ENCODE data around the gene MARCHF3.
"Not testable (repeated sequence)": the region's sequence is repeated elsewhere in the genome, so short reads cannot be mapped to it uniquely, and the experiment has no call there.

Gene MARCHF3

GRCh38 chr5:127046343-127047072 is 16.1 kb upstream of the MARCHF3 start:
- no peak for DNase-seq (ENCODE audit: low read depth)

GRCh38 chr5:127042593-127042992 is 12.2 kb upstream of the MARCHF3 start:
- DNase-seq (ENCODE audit: low read depth): peak; percentile 37

GRCh38 chr5:127041571-127041970 is 11.2 kb upstream of the MARCHF3 start:
- DNase-seq (ENCODE audit: low read depth): no peak

- DNase-seq (ENCODE audit: low read depth): no peak
These were observed 10.6 kb upstream of the MARCHF3 start for GRCh38 chr5:127040796-127041520.

- no peak for DNase-seq (ENCODE audit: low read depth)
These were observed 8.2 kb upstream of the MARCHF3 start for GRCh38 chr5:127038550-127038949.

- no peak for DNase-seq (ENCODE audit: low read depth)
These were observed 1.5 kb upstream of the MARCHF3 start for GRCh38 chr5:127031863-127032232.

GRCh38 chr5:127031147-127031862 is 947 bp upstream of the MARCHF3 start:
- no peak for DNase-seq (ENCODE audit: low read depth)

- DNase-seq (ENCODE audit: low read depth): peak; percentile 42
These were observed 638 bp downstream of the MARCHF3 start for GRCh38 chr5:127029581-127030258.

- DNase-seq (ENCODE audit: low read depth): no peak
These were observed 1.4 kb downstream of the MARCHF3 start for GRCh38 chr5:127028822-127029457.

GRCh38 chr5:127027539-127027938 is 2.8 kb downstream of the MARCHF3 start:
- DNase-seq (ENCODE audit: low read depth): no peak

- no peak for DNase-seq (ENCODE audit: low read depth)
These were observed 4.2 kb downstream of the MARCHF3 start for GRCh38 chr5:127026166-127026565.

GRCh38 chr5:127025467-127025866 is 4.9 kb downstream of the MARCHF3 start:
- no peak for DNase-seq (ENCODE audit: low read depth)

- DNase-seq (ENCODE audit: low read depth): no peak
These were observed 5.5 kb downstream of the MARCHF3 start for GRCh38 chr5:127024821-127025220.

GRCh38 chr5:127023552-127024191 is 6.7 kb downstream of the MARCHF3 start:
- not testable (repeated sequence) for DNase-seq (ENCODE audit: low read depth)

GRCh38 chr5:127022846-127023245 is 7.5 kb downstream of the MARCHF3 start:
- DNase-seq (ENCODE audit: low read depth): no peak

GRCh38 chr5:127019928-127020327 is 10.4 kb downstream of the MARCHF3 start:
- DNase-seq (ENCODE audit: low read depth): no peak

- DNase-seq (ENCODE audit: low read depth): not testable (repeated sequence)
These were observed 13.6 kb downstream of the MARCHF3 start for GRCh38 chr5:127016722-127017121.

- no peak for DNase-seq (ENCODE audit: low read depth)
These were observed 14.6 kb downstream of the MARCHF3 start for GRCh38 chr5:127015716-127016115.

- DNase-seq (ENCODE audit: low read depth): no peak
These were observed 15.8 kb downstream of the MARCHF3 start for GRCh38 chr5:127014573-127014972.

GRCh38 chr5:127013407-127013806 is 17.0 kb downstream of the MARCHF3 start:
- no peak for DNase-seq (ENCODE audit: low read depth)

- DNase-seq (ENCODE audit: low read depth): peak; percentile 31
These were observed 17.4 kb downstream of the MARCHF3 start for GRCh38 chr5:127012916-127013315.
